ENCODE results near the gene CTCF.
A peak's percentile ranks its signal among the peaks of the same experiment; 100 is the strongest.

Gene CTCF

DNA sequence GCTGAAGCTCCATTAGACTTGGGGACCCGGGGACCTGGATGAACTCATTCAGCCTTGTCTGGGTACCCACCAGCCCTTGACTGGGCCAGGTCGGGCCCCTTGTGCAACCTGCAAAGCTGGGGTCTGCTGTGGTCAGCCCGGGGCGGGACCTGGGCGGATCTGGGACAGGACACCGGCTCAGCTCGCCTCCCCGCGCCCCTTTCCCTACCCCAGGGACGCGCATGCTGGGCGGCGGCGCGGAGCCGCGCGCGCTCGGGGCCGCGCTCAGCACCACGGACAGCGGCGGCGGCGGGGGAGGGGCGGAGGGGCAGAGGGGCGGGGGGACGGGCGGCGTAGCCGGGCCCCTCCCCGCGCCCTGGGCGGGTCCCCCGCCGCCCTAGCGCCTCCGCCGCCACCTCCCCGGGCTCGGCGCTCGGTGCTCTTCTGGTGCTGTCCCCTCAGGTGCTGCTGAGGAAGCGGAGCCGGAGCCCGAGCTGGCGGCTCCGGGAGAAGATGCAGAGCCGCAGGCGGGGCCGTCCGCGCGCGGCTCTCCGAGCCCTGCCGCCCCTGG is 90.3 kb downstream of the CTCF start:
- Histone ChIP-seq H3K79me2 (ENCODE audit: control insufficient read depth, insufficient read depth, low read length, unreplicated experiment) (no peaks in the 10 kb centered on the region), H3K4me3 (ENCODE audit: low read depth, low read length) (peak overlapping the region; percentile 73; the same call in 1 of the 2 replicates), H3K27me3 (ENCODE audit: insufficient read depth, low read length) (peaks cover 69% of the 10 kb centered on the region), H3K36me3 (ENCODE audit: insufficient read depth, low read length) (no peaks in the 10 kb centered on the region), H3K4me1 (ENCODE audit: control insufficient read depth, insufficient read depth, low read length, unreplicated experiment) (no peaks in the 10 kb centered on the region), H2AFZ (ENCODE audit: low read length, unreplicated experiment) (no peak overlapping the region), H3K27ac (ENCODE audit: low read depth, low read length) (no peak overlapping the region)

DNA sequence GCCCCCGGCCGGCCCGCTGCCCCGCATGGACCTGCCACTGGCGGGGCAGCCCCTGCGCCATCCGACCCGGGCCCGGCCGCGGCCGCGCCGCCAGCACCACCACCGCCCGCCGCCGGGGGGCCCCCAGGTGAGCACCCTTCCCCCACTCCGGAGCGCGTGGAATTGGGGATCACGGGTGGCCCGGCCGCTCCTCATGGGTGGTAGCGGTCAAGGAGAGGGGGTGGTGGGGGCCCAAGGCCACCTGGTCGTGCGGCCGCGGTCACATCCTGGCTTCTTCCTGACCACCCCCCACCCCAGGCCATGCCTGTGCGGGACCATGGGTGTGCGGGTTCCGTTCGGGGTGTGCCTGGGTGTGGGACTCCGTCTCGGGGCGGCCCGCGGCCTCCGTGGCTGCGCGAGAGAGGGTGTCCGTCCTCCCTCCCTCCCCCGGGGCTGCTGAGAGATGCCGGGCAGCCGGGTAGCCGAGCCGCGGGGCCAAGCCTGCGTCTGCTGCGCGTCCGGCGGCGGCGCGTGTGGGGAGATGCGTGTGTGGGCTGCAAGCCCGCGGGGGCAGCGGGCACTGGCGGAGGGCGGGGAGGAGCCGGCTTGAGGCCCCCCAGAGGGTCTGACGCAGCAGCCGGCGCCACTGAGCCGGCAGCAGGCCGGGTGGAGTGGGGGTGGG is 90.9 kb downstream of the CTCF start:
- peaks cover 63% of the 10 kb centered on the region for H3K27me3 ChIP-seq (ENCODE audit: insufficient read depth, low read length)
- H3K4me3 ChIP-seq (ENCODE audit: low read depth, low read length): peak overlapping the region; percentile 73
- H3K36me3 ChIP-seq (ENCODE audit: insufficient read depth, low read length): no peaks in the 10 kb centered on the region
- no peaks in the 10 kb centered on the region for H3K79me2 ChIP-seq (ENCODE audit: control insufficient read depth, insufficient read depth, low read length, unreplicated experiment)
- no peak overlapping the region for H2AFZ ChIP-seq (ENCODE audit: low read length, unreplicated experiment)
- H3K4me1 ChIP-seq (ENCODE audit: control insufficient read depth, insufficient read depth, low read length, unreplicated experiment): no peaks in the 10 kb centered on the region
- H3K27ac ChIP-seq (ENCODE audit: low read depth, low read length): no peak overlapping the region

DNA sequence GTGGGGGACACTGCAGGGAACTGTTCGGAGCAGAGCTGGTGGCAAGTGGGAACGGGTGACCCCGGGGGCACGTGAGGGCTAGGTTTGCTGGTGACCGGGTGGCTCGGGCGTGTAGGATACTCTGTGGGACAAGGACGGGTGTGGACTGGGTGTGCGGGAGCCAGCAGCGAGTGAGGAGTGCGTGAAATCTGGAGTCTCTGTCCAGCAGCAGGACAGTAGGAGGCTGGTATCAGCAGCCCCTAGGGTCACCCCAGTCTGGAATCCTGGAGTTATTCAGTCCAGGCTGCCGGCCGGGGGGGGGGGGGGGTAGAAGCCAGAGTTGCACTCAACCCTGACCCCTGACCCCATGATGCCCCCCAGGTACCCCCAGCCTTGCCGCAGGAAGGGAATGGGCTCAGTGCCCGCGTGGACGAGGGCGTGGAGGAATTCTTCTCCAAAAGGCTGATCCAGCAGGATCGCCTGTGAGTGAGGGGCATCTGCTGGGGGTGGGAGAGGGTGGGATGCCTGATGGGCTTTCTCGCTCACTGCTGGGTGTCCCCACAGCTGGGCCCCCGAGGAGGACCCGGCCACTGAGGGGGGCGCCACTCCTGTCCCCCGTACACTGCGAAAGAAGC is 91.6 kb downstream of the CTCF start:
- Histone ChIP-seq H3K27me3 (ENCODE audit: insufficient read depth, low read length) (peaks cover 57% of the 10 kb centered on the region), H3K4me3 (ENCODE audit: low read depth, low read length) (peak overlapping the region; percentile 73), H3K79me2 (ENCODE audit: control insufficient read depth, insufficient read depth, low read length, unreplicated experiment) (no peaks in the 10 kb centered on the region), H2AFZ (ENCODE audit: low read length, unreplicated experiment) (no peak overlapping the region), H3K4me1 (ENCODE audit: control insufficient read depth, insufficient read depth, low read length, unreplicated experiment) (no peaks in the 10 kb centered on the region), H3K27ac (ENCODE audit: low read depth, low read length) (no peak overlapping the region), H3K36me3 (ENCODE audit: insufficient read depth, low read length) (no peaks in the 10 kb centered on the region)

DNA sequence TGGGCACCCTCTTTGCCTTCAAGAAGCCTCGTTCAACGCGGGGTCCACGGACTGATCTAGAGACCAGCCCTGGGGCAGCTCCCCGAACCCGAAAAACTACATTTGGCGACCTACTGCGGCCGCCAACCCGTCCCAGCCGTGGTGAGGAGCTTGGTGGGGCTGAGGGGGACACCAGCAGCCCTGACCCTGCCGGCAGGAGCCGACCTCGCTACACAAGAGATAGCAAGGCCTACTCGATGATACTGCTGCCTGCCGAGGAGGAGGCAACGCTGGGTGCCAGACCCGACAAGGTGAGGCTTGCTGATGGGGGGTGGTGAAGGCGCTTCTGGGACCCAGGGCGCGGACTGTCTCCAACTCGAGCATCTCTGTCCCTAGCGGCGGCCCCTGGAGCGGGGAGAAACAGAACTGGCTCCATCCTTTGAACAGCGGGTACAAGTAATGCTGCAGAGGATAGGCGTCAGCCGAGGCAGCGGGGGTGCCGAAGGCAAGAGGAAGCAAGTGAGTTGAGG is 92.1 kb downstream of the CTCF start:
- peaks cover 4% of the 10 kb centered on the region for H3K4me1 ChIP-seq (ENCODE audit: control insufficient read depth, insufficient read depth, low read length, unreplicated experiment)
- no peak overlapping the region for H3K4me3 ChIP-seq (ENCODE audit: low read depth, low read length)
- H3K27me3 ChIP-seq (ENCODE audit: insufficient read depth, low read length): peaks cover 51% of the 10 kb centered on the region
- no peaks in the 10 kb centered on the region for H3K79me2 ChIP-seq (ENCODE audit: control insufficient read depth, insufficient read depth, low read length, unreplicated experiment)
- H2AFZ ChIP-seq (ENCODE audit: low read length, unreplicated experiment): no peak overlapping the region
- H3K36me3 ChIP-seq (ENCODE audit: insufficient read depth, low read length): no peaks in the 10 kb centered on the region
- no peak overlapping the region for H3K27ac ChIP-seq (ENCODE audit: low read depth, low read length)

DNA sequence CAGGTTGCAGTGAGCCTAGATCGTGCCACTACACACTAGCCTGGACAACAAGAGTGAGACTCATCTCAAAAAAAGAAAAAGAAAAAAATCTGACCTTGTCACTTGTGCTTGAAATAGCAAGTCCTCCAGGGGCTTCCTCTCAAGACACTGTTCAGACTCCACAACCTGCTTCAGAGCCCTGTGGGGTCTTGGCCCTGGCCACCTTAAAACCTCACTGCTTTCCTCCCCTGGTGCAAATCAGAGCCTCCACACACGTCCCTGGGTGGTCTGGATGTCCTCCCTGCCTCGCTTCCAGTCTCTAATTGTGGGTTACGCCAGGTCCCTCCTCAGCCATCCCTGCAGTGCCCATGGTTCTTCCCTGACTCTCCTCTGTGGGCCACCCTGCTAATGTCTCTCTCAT is 93.0 kb downstream of the CTCF start:
- Histone ChIP-seq H3K79me2 (ENCODE audit: control insufficient read depth, insufficient read depth, low read length, unreplicated experiment) (no peaks in the 10 kb centered on the region), H2AFZ (ENCODE audit: low read length, unreplicated experiment) (no peak overlapping the region), H3K36me3 (ENCODE audit: insufficient read depth, low read length) (no peaks in the 10 kb centered on the region), H3K4me1 (ENCODE audit: control insufficient read depth, insufficient read depth, low read length, unreplicated experiment) (peaks cover 4% of the 10 kb centered on the region), H3K27me3 (ENCODE audit: insufficient read depth, low read length) (peaks cover 42% of the 10 kb centered on the region), H3K27ac (ENCODE audit: low read depth, low read length) (no peak overlapping the region), H3K4me3 (ENCODE audit: low read depth, low read length) (no peak overlapping the region)

DNA sequence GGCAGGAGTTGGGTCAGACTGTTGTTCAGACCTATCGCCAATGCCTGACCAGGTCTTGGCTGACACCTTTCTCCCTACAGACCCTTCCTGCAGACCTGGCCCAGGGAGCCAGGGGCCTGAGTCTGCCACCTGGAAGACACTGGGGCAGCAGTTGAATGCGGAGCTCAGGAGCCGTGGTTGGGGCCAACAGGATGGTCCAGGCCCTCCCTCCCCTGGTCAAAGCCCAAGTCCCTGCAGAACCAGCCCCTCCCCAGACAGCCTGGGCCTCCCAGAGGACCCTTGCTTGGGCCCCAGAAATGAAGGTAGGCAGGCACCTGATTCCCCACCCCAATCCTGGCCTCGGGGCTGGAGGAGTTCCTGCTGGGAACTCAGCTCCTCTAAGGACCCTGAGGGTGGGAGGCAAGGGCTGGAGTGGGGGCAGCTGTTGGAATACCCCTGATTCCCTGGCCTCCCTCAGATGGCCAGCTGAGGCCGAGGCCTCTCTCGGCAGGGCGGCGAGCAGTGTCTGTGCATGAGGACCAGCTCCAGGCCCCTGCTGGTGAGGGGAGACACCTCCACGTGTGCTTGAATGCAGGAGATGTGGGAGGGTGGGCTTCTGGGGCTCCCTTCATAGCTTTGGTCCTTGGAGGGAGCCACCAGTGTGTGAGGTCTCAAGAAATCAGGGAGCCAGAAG is 94.2 kb downstream of the CTCF start:
- H3K27me3 ChIP-seq (ENCODE audit: insufficient read depth, low read length): peaks cover 31% of the 10 kb centered on the region
- no peak overlapping the region for H3K4me3 ChIP-seq (ENCODE audit: low read depth, low read length)
- H2AFZ ChIP-seq (ENCODE audit: low read length, unreplicated experiment): no peak overlapping the region
- peaks cover 4% of the 10 kb centered on the region for H3K4me1 ChIP-seq (ENCODE audit: control insufficient read depth, insufficient read depth, low read length, unreplicated experiment)
- H3K79me2 ChIP-seq (ENCODE audit: control insufficient read depth, insufficient read depth, low read length, unreplicated experiment): no peaks in the 10 kb centered on the region
- H3K27ac ChIP-seq (ENCODE audit: low read depth, low read length): no peak overlapping the region
- H3K36me3 ChIP-seq (ENCODE audit: insufficient read depth, low read length): no peaks in the 10 kb centered on the region

DNA sequence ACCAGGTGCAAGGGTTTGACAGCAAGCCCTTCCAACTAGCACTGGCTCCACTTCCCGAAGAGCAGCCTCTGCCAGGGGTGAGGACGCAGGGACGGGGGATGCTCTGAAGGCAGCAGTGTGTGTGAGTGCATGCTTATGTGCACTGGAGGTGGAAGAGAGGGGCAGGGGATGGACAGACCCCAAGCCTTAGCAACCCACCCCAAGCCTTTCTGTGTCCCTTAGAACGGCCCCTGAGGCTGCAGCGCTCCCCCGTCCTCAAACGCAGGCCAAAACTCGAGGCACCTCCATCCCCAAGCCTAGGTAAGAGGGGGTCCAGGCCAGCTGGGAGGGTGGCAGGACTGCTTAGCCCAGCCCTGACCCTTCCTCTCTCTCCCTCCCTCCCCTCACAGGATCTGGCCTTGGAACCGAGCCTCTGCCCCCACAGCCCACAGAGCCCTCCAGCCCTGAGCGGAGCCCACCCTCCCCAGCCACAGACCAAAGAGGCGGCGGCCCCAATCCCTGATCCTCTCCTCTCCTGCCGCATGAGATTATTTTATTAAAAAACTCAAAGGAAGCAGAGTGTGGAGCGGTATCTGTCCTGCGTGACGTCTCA is 94.8 kb downstream of the CTCF start:
- H3K36me3 ChIP-seq (ENCODE audit: insufficient read depth, low read length): no peaks in the 10 kb centered on the region
- H2AFZ ChIP-seq (ENCODE audit: low read length, unreplicated experiment): no peak overlapping the region
- H3K4me1 ChIP-seq (ENCODE audit: control insufficient read depth, insufficient read depth, low read length, unreplicated experiment): peaks cover 4% of the 10 kb centered on the region

DNA sequence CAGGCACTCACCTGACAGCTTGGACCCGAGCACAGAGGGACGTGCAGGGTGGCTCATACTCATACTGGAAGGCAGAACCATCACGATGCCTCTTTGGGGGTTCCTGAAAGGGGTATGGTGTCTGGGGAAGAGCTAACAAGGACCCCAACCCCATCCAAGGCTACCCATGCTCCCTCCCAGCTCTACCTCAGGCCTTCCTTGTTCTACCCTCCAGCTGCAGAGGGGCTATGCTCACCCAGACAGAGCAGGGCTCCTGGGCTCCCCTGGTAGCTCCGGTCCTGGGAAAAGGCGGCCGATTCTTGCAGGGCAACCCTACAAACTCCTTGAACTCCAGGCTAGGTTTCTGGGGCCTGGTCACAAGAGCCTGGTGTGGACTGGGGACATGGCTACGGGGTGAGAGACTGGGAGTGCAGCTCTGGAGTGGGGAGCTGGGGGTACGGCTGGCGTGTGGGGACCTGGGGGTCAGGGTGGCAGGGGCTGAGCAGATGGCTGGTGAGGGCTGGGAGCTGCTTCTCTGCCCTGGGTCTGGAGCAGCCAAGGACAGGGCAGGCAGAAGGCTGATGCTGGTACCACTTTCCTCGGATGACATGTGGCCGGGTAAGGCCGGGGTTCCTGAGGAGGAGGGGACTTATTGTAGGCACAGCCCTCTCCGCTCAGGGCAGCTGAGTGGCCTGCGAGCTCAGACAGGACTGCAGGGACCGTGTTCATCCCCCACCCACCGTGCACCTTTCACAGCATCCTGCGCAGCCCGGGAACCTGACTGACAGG is 95.6 kb downstream of the CTCF start:
- H3K27ac ChIP-seq (ENCODE audit: low read depth, low read length): no peak overlapping the region

More for the DNA sequence above, 94.8 kb downstream of the CTCF start:
- peaks cover 24% of the 10 kb centered on the region for H3K27me3 ChIP-seq (ENCODE audit: insufficient read depth, low read length)
- H3K79me2 ChIP-seq (ENCODE audit: control insufficient read depth, insufficient read depth, low read length, unreplicated experiment): no peaks in the 10 kb centered on the region
- no peak overlapping the region for H3K27ac ChIP-seq (ENCODE audit: low read depth, low read length)
- H3K4me3 ChIP-seq (ENCODE audit: low read depth, low read length): no peak overlapping the region

DNA sequence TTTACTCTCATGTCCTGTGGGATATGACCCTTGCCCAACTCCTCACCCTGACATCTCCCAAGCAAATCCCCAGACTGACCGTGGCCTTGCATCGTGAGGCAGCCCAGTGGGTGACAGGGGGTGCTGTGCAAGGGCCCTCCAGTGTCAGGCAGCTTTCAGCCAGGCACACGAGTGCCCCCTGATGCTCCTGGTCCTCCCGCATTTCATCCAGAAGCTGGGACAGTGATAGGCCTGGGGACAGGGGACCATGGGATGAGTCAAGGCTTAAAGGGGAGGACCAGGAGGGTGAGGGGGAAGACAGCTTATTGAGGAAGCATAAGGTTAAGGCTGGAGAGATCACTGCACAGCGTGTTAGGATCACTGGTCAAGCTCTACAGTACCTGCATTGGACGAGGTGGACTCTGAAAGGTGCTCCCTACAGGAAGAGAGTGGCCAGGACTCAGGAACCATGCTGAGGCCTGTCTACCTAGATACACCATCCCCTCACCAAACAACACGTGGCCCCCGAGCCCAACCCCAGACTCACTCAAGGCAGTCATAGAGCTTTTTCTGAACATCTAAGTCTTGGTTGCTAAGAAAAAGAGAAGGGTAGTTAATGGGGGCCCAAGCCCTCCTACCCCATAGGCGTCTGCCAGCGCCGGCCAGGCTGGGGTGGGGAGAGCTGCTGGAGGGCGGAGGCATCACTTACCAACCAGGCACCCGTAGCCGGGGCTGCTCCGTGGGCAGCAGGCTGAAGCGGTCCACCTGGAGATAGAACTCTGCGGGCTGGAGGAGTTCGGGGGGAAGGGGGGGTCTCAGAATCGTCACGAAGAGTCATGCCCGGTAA is 96.7 kb downstream of the CTCF start:
- no peaks in the 10 kb centered on the region for H3K36me3 ChIP-seq (ENCODE audit: insufficient read depth, low read length)
- H3K27ac ChIP-seq (ENCODE audit: low read depth, low read length): no peak overlapping the region
- no peak overlapping the region for H2AFZ ChIP-seq (ENCODE audit: low read length, unreplicated experiment)
- H3K4me3 ChIP-seq (ENCODE audit: low read depth, low read length): peak overlapping the region; percentile 85
- peaks cover 9% of the 10 kb centered on the region for H3K27me3 ChIP-seq (ENCODE audit: insufficient read depth, low read length)
- no peaks in the 10 kb centered on the region for H3K79me2 ChIP-seq (ENCODE audit: control insufficient read depth, insufficient read depth, low read length, unreplicated experiment)
- peaks cover 4% of the 10 kb centered on the region for H3K4me1 ChIP-seq (ENCODE audit: control insufficient read depth, insufficient read depth, low read length, unreplicated experiment)

More for the DNA sequence above, 95.6 kb downstream of the CTCF start:
- Histone ChIP-seq H3K4me3 (ENCODE audit: low read depth, low read length) (no peak overlapping the region), H3K36me3 (ENCODE audit: insufficient read depth, low read length) (no peaks in the 10 kb centered on the region), H3K4me1 (ENCODE audit: control insufficient read depth, insufficient read depth, low read length, unreplicated experiment) (peaks cover 4% of the 10 kb centered on the region), H3K79me2 (ENCODE audit: control insufficient read depth, insufficient read depth, low read length, unreplicated experiment) (no peaks in the 10 kb centered on the region), H3K27me3 (ENCODE audit: insufficient read depth, low read length) (peaks cover 20% of the 10 kb centered on the region), H2AFZ (ENCODE audit: low read length, unreplicated experiment) (no peak overlapping the region)

All from ACC112 (cell line).